HL-60/S4 (cell line): ENCODE data around the gene OR2F1.

Experiments
- in situ Hi-C: fragments of 300-500 bp; cut with MboI; formaldehyde crosslinking; loops from 2 replicates; pipeline ENCODE4 v1.14.3; 2022; ENCODE audit warnings: low sequenced_read_pairs

OR2F1 gene, protein sequence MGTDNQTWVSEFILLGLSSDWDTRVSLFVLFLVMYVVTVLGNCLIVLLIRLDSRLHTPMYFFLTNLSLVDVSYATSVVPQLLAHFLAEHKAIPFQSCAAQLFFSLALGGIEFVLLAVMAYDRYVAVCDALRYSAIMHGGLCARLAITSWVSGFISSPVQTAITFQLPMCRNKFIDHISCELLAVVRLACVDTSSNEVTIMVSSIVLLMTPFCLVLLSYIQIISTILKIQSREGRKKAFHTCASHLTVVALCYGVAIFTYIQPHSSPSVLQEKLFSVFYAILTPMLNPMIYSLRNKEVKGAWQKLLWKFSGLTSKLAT

DNA sequence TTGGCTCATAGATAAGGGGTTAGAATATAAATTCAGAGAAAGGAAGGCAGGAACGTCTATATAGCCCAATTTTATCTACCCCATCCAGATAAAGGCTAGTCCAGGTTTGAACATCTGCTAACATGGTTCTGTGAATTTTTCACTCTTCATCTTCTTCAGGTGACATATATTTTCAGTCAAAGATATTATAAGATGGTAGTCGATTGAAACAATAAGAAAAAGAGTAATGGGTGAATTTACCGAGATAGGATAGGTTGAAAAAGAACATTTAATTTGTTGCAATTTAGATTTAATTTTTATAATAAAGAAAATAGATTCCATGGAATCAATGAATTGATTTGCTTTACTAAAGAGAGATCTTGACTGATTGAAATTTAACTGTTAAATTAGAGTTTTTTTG, at the start of gene OR2F1:
TSS of gene OR2F1 (plus strand) at position 301 of the 400 bp plus-strand sequence. CDS start 5,127 bp downstream, outside the sequence.
- in situ Hi-C loops, result no loop called here

DNA sequence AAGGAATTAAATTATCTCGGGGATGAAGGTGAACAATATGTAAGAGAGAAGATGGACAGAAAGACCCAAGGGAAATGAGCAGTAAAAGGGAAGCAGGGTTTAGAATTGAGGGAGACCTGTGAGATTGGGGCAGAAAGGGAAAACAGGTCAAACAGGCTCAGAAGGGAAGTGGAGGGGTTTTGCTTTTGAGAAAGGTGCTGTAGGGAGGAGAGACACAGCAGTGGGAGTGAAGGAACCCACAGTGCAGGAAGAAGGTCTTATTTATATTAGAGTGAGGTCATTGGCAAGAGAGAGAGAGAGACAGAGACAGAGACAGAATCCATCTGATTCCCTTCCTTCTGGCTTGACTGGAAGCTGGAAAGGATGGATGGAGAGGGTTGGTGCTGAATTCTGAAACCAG, 49.1 kb upstream of the OR2F1 start:
- in situ Hi-C loops, result no loop called here

DNA sequence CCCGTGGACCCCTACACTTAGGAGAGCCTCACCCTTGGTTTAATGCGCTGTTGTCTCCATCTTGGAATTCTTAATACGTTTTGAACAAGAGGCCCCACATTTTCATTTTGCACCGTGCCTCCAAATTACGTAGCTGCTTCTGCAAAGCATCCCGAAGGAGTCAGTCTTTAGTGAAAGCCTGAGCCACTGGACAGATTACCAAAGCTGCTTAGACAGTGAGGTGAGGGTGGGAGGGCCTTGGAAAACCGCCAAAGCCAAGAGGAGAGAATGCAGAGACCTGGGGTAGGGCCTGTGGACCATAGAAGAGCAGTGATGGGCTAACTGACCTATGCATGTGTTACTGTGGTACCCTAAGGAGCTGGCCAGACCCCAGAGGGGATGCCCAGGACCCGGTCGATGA, 48.5 kb upstream of the OR2F1 start:
- in situ Hi-C loops, result no loop called here

DNA sequence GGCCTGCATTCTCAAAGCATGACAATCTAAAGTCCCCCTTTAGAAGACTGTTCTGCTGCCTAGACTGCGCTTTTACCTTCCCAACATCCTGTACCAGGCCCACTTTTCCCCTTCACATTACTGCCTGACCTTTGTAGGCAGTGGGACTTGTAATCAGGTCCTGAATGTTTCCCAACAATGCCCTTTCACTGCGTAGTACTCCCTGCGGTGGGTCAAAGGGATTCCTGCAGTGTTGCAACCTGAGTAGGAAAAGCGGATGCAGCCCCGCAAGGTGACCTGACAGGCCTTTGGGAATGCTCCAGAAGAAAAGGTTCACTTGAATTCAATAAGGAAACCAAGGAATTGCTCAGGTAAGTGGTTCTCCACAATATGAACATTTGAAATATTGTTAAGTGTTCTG, 47.7 kb upstream of the OR2F1 start:
- in situ Hi-C loops, result no loop called here

DNA sequence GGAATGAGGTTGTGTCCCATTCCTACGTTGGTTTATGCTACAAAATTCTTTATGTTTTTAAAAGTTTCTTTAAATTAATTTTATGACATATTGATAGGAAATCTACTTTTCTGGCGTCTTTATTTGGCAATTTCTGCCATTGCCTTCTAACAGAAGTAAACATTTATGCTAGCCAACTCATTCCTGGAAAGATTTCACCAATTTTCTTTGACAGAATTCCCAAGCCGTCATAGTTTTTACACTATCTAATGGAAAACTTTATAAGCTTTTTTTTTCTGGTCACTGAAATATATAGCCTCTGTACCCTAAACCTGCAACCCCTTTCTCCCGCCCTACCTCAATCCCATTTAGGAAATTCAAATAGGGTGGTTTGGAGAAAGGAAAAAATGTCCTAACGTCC, 46.5 kb upstream of the OR2F1 start:
- in situ Hi-C loops, result no loop called here

DNA sequence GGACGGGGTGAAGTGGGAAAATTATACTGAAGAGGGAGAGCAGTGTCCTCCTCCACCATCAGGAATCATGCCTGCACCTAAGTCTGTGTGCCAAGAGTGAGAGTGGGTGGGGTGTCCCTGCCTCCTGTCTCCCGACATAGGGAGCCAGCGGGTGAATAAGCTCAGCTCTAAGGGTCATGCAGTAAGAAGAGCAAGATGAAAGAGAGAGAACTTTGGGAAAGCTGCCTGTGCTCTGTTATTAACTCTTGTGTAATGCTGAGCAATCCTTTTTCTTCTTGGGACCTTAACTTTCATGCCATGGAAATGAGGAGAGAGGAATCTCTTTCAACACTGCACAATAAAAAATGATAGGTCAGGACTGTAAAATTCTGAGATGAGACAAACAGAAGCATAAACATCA, 44.8 kb upstream of the OR2F1 start:
- in situ Hi-C loops, result no loop called here

DNA sequence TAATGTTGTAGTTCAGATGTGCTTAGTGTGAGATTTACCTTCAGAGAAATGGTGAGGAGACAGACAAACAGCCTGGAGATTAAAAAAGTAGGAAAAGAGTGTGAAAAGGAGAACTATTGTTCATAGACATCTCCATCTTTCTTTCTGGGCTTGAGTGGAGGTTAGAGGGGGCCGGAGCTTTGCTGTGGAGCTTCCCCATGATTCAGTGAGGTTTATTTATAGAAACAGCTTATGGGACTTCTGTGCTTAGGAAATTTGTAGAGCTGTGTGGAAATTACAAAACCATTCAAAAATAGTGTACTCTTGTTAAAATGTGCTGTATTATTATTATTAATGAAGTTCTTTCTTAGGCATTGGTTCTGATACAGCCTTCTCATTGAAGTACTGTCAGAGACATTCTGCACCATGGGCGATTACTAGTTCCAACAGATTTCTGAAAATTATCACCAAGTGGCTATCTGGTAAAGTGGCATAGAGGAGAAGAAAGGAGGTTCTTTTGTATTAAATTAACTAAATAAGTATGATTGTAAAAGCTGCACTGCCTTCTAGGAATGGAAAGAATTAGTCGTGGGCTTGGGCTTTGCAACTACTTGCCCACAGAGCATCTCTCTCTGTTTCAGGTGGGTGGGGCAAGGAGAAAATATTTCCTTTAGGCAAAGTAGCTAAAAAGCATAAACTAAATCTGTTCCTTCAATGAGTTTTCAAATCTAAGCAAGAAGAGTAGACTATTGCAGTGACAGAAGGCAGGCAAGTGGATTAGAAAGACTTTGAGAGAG, 44.0 kb upstream of the OR2F1 start:
- in situ Hi-C loops, result no loop called here

DNA sequence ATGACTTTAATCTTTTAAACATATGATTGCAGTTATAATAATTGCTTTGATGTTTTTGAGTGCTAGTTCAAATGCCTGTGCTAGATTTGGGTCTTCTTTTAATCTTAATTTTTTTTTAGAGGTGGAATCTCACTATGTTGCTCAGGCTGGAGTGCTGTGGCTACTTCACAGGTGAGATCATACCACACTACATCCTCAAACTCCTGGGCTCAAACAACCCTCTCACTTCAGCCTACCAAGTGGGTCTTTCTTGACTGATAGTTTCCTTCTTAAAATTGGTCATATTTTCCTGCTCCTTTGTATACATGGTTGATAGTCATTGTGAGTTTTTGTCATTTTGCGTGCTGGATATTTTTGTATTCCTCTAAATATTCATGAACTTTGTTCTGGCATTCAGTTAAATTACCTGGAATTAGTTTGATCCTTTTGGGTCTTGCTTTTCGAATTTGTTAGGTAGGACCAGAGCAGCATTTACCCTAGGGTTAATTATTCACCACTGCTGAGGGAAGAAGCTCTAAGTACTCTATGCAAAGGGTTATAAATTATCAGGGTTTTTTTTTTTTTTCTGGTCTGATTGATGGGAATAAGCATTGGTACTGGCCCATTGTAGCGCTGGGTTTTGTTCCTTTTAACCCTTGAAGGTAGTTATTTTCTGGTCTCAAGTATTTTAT, 40.6 kb upstream of the OR2F1 start:
- in situ Hi-C loops, result no loop called here

DNA sequence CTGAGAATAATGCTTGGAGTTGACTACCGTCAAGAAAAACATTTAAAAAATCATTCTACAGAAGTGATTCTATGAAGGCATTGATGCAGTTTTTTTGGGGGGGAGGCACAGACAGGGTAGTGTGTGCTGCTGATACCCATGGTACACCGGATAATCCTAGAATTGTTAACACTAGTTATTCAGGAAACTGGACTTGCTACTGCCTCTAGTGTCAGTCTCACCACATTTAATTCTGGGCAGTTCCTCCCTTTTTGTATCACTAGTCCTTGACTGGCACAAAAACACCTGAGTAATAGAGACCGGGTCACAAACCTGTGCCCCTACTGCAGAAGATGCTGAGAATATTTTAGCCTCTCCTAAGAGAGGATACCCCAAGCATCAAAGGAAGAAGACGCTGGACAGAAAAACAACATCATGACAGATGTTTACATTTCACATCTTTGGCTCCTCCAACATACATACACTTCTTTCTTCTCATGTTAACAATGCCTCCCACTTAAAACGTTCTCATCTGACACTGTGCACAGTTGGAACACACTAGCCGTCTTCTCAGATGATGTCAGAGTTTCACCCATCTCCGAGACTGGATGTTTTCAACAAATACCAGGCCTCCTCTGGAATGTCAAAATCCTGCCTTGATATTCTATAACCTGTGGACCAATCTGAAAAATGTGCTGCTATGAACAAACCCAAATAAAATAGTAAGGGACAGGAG, 39.5 kb upstream of the OR2F1 start:
- in situ Hi-C loops, result no loop called here

DNA sequence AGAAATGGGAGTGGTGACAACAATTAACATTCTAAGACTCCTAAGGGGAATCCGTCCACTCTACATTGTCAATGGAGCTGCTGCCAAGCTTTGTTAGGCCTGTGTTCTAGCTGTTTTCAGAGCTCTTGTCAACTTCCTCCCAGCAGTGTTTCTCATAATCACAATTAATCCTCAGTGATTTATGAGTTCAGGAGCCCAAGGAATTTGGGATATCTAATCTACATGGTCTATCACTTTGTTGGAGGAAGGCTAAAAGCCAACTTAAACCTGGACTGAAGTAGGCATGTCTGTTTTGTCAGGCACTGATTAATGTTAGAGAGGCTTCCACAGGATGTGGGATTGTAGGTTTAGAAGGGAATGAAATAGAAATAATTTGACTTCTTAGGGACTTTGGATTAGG, 29.8 kb upstream of the OR2F1 start:
- in situ Hi-C loops, result no loop called here

DNA sequence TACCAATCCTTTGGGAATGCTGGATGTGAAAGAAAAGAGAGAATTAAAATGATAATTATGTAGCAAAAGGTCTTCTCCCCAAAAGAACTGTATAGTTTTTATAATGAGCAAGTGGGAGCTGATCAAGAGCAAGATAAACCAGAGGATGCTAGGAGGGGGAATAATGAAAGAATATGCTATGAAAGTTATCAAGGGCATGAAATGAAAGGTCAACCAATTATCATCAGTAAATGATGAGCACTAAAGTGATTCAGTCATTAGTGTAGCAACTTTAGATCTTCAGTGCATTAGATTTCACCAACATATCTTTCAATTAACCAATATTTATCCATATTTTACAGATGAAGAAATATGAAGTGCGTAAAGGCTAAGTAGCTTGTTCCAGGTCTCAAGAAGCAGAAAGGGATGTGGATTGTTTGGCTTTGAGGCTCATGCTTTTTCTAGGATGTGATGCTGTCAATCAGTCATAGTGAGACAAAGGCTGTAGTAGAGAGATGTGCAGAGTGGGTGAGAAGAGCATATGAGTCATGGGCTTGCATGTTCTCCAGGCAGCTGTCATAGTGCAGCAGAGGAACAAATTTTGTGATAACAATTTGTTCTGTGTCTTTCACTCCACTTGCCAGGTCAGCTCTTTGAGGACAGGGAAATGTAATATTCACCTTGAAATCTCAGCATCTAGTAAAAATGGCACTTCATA, 25.3 kb upstream of the OR2F1 start:
- in situ Hi-C loops, result no loop called here

DNA sequence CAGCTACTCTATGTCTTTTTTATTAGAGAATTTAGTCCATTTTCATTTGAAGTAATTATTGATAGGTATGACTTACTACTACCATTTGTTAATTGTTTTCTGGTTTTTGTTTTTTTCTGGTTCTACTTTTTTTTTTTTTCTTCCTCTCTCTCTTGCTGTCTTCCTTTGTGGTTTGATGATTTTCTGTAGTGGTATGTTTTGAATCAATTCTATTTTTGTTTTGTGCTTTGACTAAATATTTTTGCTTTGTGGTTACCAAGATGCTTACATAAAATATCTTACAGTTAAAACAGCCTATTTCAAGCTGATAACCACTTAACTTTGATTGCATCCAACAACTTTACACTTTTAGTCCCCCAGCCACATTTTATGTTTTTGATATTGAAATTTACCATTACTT, 22.9 kb upstream of the OR2F1 start:
- in situ Hi-C loops, result no loop called here

DNA sequence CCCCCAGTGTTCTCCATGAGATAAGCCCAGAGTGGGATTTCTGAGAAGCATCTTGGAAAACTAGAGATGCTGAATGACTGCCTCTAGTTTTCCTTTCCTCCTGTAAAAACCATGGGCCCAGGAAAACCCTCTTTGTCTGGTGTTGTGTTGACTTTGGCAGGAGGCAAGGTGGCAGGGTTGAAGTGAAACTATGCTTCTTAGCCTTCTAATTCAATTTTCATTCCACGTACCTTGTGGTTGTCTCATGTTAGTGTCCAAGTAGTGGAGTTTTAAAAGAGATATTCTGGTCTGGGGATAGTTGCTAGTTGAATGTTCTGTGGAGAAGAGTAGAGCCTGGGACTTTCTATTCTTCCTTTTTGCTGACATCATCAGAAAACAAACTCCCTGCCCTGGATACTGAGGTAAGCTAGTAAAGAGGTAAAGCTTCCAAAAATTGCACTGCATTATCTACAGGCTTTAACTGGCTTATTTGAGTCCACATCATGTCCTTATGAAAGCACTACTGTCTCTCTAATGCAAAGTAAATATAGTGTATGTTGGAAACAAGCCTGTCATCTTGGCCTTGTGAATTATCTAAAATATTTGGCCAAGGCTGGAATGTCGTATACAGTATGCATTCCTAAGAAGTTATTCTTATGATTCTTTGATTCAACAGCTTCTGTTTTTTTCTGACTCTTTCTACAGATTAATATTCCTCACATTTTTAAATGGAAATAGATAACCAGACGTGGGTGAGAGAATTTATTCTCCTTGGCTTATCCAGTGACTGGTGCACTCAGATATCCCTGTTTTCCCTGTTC, 19.9 kb upstream of the OR2F1 start, which contains the start of gene OR2F2:
TSS of gene OR2F2 (plus strand) at position 708 of the 800 bp plus-strand sequence. CDS start at position 708, 0 bp downstream.
- in situ Hi-C loops, result no loop called here

DNA sequence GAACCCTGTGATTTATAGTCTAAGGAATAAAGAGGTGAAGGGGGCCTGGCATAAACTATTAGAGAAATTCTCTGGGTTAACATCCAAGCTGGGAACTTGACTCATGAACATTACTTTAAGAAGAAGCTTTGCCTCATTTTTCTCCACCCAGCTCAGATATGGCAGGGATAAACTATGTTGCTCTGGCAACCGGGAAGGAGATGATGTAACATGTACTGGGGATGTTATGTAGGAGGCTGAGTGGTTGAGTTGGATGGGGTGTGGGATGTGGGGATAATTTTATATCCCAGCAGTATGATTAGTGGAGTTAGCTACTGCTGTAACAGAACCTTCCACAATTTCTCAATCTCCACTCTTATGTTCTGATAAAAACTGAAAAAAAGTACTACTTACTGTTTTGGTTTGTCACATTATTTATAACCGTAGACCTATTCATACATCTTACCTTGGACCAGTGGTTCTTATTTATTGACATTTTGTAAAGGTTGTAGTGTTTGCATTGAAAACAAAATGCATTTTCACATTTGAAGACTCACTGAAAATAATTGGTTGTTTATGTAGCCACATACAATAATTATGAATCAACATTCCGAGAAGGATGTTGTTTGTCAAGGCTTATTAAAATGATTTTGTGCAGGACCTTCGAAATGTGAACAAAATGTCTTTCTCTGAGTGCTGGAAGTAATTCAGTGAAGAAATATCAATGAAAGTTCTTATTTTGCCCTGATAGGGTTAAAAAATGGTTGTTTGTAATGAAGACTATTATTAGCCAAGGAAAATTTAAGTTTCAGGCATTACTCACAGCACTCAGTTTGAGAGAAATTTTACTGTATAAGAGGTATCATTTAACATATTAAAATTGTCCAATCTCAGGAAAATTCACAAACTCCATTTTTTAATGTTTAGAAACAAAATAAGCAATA, 18.3 kb upstream of the OR2F1 start:
- in situ Hi-C loops, result no loop called here

DNA sequence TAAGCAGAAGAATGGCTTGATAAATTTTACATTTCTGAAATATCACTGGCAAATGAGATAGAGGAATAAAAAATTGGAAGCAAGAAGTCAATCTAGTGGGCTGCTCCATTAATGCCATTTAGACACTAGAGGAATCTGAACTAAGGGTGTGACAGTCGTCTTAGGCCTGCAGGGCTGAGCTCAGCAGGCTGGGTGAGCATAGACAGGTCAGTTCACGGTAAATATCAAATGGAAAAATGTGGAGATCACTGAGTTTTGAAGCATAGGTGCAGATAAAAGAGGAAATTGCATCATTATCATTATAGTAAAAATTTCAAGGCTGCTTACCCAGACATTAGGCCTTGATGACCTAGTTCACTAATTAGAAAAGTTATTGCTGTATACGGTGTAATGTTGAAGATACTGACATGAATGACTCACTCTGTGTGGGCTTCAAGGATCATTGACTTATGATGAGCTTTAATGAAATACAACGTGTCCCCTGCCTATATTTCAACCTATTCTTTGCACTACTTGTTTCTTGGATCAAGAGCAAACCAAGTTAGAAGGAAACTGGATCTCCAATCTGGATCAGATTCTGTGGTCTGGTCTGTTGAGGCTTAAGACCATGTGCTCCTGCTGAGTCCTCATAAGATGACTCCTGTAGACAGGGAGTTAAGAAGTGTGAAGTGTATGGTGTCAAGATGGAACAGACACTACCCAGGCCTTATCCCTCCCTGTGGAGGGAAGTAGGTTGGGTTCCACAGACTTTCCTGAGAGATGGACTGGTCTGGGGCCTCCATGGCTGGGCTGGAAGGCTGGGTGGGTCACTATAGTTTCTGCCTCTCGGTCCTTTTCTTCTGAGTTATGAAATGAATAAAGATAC, 16.0 kb upstream of the OR2F1 start:
- in situ Hi-C loops, result no loop called here

DNA sequence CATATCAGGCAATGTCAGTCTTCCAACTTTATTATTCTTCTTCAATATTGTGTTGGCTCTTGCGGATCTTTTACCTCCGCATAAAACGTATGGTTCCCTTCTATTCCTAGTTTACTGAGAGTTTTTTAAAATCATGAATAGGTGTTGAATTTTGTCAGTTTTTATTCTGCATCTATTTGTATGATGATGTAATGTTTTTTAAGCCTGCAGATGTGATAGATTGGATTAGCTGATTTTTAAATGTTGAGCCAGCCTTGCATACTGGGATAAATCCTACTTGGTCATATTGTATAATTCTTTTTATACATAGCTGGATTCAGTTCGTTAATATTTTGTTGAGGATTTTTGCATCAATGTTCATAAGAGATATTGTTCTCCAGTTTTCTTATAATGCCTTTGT, 9.2 kb upstream of the OR2F1 start:
- in situ Hi-C loops, result no loop called here

DNA sequence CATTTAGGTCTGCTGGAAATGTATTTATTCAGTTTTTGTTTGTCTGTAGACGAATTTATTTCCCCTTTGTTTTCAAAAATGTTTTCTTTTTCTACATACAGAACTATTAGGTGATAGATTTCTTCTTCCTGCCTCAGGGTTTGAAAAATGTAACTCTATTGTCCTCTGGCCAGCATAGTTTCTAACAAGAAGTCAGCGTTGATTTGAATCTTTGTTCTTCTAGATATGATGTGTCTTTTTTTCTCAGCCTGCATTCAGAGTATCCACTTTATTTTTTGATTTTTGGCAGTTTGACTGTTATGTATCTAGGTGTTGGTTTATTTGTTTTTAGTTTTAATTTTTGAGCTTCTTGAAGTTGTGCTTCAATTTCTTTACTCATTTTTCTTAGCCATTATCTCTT, 7.5 kb upstream of the OR2F1 start:
- in situ Hi-C loops, result no loop called here

DNA sequence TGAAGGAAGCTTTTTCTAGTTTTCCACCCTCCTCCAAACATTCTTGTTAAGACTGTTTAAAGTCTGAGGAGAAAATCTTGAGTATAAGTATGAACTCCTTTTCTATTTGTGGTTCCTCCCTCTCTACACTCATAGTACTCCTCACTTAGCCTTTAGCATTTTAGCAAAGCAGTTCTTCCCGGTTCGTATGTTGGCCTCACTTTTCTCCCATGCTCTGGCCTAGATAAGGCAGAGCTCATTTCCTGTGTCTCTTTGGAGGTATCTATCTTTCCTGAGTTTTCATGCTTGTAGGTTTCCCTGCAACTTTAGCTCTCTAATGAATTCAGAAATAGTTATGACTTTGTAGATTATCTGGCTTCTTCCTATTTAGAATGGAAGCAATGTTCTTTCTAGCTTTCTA, 5.9 kb upstream of the OR2F1 start:
- in situ Hi-C loops, result no loop called here
